Measurements from ENCODE around the gene TECTA.

TECTA gene

DNA sequence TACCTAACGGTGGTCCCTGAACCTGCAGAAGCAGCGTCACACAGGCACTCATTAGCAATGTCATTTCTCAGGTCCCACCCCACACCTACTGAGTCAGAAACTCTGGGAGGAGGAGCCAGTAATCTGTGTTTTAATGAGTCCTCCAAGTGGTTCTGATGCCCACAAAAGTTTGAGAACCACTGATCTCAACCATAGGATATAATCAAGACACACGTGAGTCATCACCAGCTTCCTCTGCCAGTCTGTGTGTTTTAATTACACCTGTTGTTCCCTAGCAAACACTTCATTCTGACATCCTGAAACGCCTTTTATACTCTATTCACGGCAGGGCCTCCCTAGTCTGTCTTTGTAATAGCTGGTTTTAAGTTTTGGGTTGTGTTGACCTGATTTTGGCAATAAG, 5.8 kb downstream of the TECTA start:
- Histone ChIP-seq H3K4me1 (no peaks in the 10 kb centered on the region), H3K27me3 (no peaks in the 10 kb centered on the region), H3K36me3 (no peaks in the 10 kb centered on the region), H3K4me3 (ENCODE audit: low read depth, low read length) (no peak overlapping the region), H3K9me3 (no peaks in the 10 kb centered on the region)
- no peak for DNase-seq
- TF ChIP-seq, protein P1, sequence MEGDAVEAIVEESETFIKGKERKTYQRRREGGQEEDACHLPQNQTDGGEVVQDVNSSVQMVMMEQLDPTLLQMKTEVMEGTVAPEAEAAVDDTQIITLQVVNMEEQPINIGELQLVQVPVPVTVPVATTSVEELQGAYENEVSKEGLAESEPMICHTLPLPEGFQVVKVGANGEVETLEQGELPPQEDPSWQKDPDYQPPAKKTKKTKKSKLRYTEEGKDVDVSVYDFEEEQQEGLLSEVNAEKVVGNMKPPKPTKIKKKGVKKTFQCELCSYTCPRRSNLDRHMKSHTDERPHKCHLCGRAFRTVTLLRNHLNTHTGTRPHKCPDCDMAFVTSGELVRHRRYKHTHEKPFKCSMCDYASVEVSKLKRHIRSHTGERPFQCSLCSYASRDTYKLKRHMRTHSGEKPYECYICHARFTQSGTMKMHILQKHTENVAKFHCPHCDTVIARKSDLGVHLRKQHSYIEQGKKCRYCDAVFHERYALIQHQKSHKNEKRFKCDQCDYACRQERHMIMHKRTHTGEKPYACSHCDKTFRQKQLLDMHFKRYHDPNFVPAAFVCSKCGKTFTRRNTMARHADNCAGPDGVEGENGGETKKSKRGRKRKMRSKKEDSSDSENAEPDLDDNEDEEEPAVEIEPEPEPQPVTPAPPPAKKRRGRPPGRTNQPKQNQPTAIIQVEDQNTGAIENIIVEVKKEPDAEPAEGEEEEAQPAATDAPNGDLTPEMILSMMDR (IDR thresholded peaks at IDR 0.05; ENCODE audit: low read depth, low read length): no peak

DNA sequence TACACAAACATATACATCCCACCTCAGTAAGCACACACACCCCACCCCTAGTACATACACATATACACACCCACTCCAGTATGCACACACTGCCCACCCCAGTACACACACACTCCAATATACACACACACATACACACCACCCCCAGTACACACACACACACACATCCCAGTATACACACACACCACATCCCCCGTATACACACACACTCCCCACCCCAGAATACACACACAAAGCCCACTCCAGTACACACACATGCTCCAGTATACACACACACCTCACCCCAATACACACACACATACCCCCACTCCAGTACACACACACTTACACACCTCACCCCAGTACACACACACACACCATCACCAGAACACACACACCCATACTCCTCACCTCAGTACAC, 7.4 kb downstream of the TECTA start:
- TF ChIP-seq, protein P1 (IDR thresholded peaks at IDR 0.05; ENCODE audit: low read depth, low read length): no peak
- no peaks in the 10 kb centered on the region for H3K4me1 ChIP-seq
- H3K4me3 ChIP-seq (ENCODE audit: low read depth, low read length): no peak overlapping the region
- H3K27me3 ChIP-seq: no peaks in the 10 kb centered on the region
- no peaks in the 10 kb centered on the region for H3K36me3 ChIP-seq
- H3K9me3 ChIP-seq: no peaks in the 10 kb centered on the region
- no peak for DNase-seq

DNA sequence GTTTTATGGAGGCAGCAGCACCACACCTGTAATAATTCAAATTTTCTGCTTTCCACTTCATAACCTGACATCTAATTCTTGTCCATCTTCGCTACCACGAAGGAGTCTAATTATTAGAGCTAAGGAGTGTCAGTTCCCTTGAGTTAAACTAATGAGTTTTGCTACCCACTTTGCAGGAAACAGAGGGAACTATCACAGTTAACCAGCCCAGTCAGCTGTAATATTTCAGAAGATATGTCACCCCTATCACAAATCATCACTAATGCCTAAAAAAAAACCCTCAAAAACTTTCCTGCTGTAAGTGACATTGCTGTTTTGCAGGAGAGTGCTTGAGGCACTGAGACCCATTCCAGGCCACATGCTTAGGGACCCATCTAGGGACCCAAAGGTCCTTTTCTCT, 8.4 kb downstream of the TECTA start:
- no peak overlapping the region for H3K4me3 ChIP-seq (ENCODE audit: low read depth, low read length)
- TF ChIP-seq, protein P1 (IDR thresholded peaks at IDR 0.05; ENCODE audit: low read depth, low read length): no peak
- no peaks in the 10 kb centered on the region for H3K9me3 ChIP-seq
- H3K36me3 ChIP-seq: no peaks in the 10 kb centered on the region
- H3K4me1 ChIP-seq: no peaks in the 10 kb centered on the region
- no peak for DNase-seq
- H3K27me3 ChIP-seq: no peaks in the 10 kb centered on the region

DNA sequence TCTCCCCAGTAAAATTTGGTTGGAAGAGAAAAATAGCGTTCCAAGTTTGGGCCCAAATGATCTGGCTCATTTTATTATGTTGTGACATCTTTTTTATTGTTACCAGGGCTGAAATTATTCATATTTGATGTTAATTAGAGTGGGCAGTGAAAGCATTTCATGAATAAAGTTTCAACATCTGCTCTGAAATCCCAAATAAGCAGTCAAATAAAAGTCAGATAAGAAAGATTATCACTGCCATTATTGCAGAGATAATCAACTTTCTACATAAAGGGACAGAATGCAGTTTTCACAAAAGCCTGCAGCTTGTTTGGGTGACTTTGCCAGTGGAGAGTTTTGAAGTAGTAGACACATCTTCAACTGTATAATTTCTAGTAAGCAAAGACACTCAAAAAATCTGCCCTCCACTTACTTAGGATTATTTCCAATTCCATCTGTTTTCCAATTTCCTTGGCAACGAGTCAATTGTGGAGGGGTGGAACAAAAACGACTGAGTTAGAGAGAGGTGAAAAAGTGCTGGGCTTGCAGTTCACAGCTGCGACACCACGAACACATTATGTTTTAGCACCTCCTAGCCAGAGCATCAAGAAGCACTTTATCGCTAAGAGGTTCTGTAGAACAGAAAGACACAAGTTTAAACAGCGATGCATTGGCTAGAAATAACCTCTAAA, 9.0 kb downstream of the TECTA start:
- TF ChIP-seq, protein P1 (IDR thresholded peaks at IDR 0.05; ENCODE audit: low read depth, low read length): no peak
- DNase-seq: no peak

DNA sequence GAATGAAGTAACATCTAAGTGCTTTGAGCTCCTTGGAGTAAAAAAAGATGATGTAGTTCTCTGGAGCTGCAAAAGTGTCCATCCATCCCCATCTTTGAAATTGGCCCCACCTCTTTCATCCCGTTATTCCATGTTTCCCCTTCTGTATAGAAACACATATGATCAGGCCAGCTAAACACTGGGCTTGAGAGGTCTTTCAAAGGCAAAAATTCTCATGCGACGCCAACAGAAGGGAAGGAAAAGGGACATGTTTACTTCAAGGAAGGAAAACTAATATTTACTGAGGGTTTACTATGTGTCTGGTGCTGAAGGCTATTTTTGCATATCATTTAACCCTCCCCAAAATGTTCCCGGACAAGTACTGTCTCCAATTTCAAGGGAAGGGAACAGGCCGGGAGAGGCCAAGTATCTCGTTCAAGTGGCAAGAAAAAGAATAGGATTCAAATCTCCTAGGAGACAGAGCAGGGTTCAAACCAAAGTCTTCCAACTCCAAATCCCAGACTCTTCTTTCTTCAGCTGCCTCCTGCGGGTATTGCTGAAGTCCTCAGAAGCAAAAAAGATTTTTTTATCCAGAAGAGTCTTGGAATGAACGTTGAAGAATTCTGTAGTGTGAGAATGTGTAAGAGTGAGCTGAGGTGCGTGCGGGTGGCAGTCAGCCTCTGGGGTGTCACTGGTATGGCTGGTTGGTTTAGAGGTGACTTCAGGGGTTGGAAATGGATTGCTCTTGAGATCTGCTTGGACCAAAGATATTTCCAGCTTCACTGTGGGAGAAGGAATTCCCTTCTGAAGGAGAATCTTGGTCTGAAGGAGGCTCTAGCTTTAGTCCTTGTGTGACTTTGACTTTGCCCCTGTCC, 10.1 kb downstream of the TECTA start:
- no peaks in the 10 kb centered on the region for H3K27me3 ChIP-seq
- no peaks in the 10 kb centered on the region for H3K9me3 ChIP-seq
- no peaks in the 10 kb centered on the region for H3K4me1 ChIP-seq
- TF ChIP-seq, protein P1 (IDR thresholded peaks at IDR 0.05; ENCODE audit: low read depth, low read length): no peak
- no peaks in the 10 kb centered on the region for H3K36me3 ChIP-seq
- H3K4me3 ChIP-seq (ENCODE audit: low read depth, low read length): no peak overlapping the region
- no peak for DNase-seq

More for the DNA sequence above, 9.0 kb downstream of the TECTA start:
- Histone ChIP-seq H3K9me3 (no peaks in the 10 kb centered on the region), H3K27me3 (no peaks in the 10 kb centered on the region), H3K4me1 (no peaks in the 10 kb centered on the region), H3K36me3 (no peaks in the 10 kb centered on the region), H3K4me3 (ENCODE audit: low read depth, low read length) (no peak overlapping the region)

Data from BE2C (cell line).